NT2/D1 (cell line): ENCODE results near the gene PTGDS.

Experiments used
- DNase-seq: peaks from one replicate; pipeline ENCODE4 v3.0.0-alpha.2; 2011; ENCODE audit warnings: low read depth, low spot score
- H3K27me3 ChIP-seq: 2 replicates; pipeline ENCODE4 v1.6.0; 2011; ENCODE audit warnings: mild to moderate bottlenecking; ENCODE audit not compliant: insufficient read length, insufficient read depth
- H3K36me3 ChIP-seq: 2 replicates; pipeline ENCODE4 v1.6.1; 2011; ENCODE audit warnings: mild to moderate bottlenecking, low read length, mixed read lengths; ENCODE audit not compliant: insufficient read depth, insufficient read length
- H3K4me1 ChIP-seq: 2 replicates; pipeline ENCODE4 v1.5.1; 2011; ENCODE audit not compliant: insufficient read depth, insufficient read length
- H3K4me3 ChIP-seq: 2 replicates; pipeline ENCODE4 v1.5.1; 2011; ENCODE audit warnings: low read depth; ENCODE audit not compliant: insufficient read length
- H3K9ac ChIP-seq: 2 replicates; pipeline ENCODE4 v1.6.0; 2011; ENCODE audit warnings: low read depth; ENCODE audit not compliant: insufficient read length
- H3K9me3 ChIP-seq: 2 replicates; pipeline ENCODE4 v1.5.1; 2011; ENCODE audit warnings: mild to moderate bottlenecking, low read length; ENCODE audit not compliant: insufficient read depth
- SUZ12 ChIP-seq: IDR thresholded peaks from 2 replicates; pipeline ENCODE4 v1.6.1; 2011; ENCODE audit not compliant: insufficient read length, insufficient read depth; ENCODE audit errors: extremely low read depth
- YY1 ChIP-seq: IDR thresholded peaks from 2 replicates; pipeline ENCODE4 v1.6.1; 2011; ENCODE audit not compliant: insufficient read length, insufficient read depth
- ZNF274 ChIP-seq: IDR thresholded peaks from 2 replicates; pipeline ENCODE4 v1.6.1; 2011; ENCODE audit warnings: mild to moderate bottlenecking, low read depth, low read length

Gene PTGDS

DNA sequence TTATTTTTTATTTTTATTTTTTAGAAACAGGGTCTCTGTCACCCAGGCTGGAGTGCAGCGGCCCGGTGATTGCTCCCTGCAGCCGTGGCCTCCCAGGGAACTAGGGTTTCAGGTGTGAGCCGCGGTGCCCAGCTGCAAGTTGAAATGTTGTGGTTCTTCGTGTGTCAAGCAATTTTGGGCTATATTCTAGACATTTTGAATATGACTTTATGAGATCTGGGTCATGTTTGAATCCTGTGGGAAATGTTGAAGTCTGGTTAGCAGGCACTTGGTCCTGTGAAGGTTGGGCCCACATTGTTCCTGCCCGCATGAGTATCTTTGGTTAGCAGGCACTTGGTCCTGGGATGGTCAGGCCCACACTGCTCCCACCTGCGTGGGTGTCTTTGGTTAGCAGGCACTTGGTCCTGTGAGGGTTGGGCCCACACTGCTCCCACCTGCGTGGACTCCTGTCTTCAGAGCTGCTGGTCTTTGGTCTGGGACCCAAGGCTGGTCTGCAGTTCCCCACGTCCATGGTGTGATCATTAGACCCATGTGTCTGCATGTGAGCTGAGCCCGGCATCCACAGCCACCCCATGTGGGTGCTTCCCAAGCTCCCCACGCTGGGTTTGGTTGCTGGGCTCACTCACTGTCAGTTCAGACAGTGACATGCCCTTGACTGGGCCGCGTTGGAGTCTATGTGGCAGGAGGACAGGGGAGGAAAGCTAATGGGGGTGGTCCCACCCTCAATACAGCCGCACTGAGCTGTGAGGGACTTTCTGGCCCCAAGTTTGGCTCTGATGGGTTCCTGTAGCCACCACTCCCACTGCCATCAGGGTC, 39.9 kb upstream of the PTGDS start:
- H3K9ac ChIP-seq: peak overlapping the region; percentile 24
- H3K4me3 ChIP-seq: no peak overlapping the region
- H3K27me3 ChIP-seq: no peaks in the 10 kb centered on the region
- TF ChIP-seq SUZ12 (no peak), ZNF274 (no peak), YY1 (no peak)
- no peak for DNase-seq
- H3K9me3 ChIP-seq: no peaks in the 10 kb centered on the region
- peaks cover 64% of the 10 kb centered on the region for H3K36me3 ChIP-seq
- H3K4me1 ChIP-seq: peaks cover 14% of the 10 kb centered on the region

DNA sequence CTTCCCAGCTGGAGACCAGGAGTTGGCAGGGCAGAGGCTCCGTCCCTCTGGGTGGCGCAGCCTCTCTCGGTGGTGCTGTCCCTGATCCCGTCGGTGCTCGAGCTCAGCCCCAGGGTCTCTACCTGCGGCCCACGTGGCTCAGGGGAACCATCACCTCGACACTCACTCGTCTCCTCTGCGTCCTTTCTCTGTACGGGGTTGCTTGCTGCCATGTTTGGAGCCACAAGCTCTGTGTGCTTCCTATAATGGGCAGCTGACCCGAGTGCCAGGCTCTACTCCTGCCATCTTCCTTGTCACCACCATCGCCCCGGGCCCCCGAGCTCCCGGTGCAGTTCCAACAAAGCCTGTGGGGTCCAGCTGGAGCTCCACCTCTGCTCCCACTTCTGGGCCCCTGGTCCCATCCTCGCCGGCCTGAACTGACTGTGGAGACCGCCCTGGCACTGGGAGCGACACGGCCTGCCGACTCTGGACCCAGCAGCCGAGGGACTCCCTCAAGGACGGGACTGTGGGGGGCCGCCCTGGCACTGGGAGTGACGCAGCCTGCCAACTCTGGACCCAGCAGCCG, 37.8 kb upstream of the PTGDS start:
- H3K27me3 ChIP-seq: no peaks in the 10 kb centered on the region
- H3K9me3 ChIP-seq: no peaks in the 10 kb centered on the region
- H3K4me3 ChIP-seq: no peak overlapping the region
- TF ChIP-seq YY1 (no peak), ZNF274 (no peak)
- peaks cover 63% of the 10 kb centered on the region for H3K36me3 ChIP-seq
- H3K9ac ChIP-seq: no peak overlapping the region
- no peak for DNase-seq
- peaks cover 18% of the 10 kb centered on the region for H3K4me1 ChIP-seq

DNA sequence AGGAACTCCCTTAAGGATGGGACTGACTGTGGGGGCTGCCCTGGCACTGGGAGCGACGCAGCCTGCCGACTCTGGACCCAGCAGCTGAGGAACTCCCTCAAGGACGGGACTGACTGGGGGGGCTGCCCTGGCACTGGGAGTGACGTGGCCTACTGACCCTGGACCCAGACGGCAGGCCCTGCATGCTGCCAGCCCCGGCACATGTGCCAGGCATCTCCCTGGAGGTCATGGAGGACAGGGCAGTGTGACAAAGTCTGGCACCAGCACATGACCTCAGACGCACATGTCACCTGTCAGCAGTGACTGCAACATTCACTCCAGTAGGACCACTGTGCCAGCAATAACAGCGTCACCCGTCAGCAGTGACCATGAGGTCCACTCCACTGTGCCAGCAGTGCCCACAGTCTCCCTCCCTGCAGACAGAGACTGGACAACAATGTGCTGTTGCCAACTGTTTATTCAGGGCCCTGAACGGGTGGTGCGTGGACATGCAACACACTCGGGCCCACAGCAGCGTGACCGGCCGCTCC, 37.2 kb upstream of the PTGDS start:
- Histone ChIP-seq H3K36me3 (peaks cover 63% of the 10 kb centered on the region), H3K9me3 (no peaks in the 10 kb centered on the region), H3K27me3 (no peaks in the 10 kb centered on the region), H3K9ac (no peak overlapping the region), H3K4me3 (no peak overlapping the region), H3K4me1 (peaks cover 22% of the 10 kb centered on the region)
- TF ChIP-seq ZNF274: no peak
- no peak for TF ChIP-seq SUZ12
- no peak for TF ChIP-seq YY1
- no peak for DNase-seq

DNA sequence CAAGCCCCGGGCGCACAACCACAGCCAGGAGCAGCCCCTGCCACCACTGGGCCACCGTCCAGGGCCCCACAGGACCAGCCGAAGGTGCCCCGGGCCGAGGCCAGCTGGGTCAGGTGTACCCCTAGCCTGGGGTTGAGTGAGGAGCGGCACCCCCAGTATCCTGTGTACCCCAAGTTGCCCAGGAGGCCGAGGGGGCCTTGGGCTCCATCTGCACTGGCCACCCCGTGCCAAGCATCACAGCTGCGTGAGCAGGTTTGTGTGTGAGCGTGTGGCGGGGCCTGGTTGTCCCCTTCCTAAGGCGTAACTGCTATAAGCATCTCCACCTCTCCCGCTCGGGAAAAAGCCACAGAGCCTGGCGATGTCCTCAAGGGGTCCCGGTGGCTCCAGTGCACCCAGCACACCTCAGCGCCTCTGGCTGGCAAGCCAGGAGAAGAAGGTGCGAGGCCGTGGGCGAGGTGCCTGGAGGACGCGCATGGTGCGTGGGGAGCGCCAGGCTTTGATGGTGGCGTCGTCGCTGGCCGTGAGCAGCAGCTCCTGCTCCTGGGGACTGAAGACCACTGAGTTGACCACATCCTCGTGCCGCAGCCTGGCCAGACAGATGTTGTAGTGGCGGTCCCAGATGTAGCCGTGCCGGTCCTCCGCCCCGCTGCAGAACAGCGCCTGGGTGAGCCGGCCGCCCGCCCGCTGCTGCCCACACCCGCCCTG, 36.6 kb upstream of the PTGDS start:
- Histone ChIP-seq H3K27me3 (no peaks in the 10 kb centered on the region), H3K36me3 (peaks cover 63% of the 10 kb centered on the region), H3K9me3 (no peaks in the 10 kb centered on the region), H3K4me1 (peaks cover 27% of the 10 kb centered on the region), H3K4me3 (no peak overlapping the region), H3K9ac (no peak overlapping the region)
- TF ChIP-seq YY1 (no peak), SUZ12 (no peak), ZNF274 (no peak)
- DNase-seq: no peak

DNA sequence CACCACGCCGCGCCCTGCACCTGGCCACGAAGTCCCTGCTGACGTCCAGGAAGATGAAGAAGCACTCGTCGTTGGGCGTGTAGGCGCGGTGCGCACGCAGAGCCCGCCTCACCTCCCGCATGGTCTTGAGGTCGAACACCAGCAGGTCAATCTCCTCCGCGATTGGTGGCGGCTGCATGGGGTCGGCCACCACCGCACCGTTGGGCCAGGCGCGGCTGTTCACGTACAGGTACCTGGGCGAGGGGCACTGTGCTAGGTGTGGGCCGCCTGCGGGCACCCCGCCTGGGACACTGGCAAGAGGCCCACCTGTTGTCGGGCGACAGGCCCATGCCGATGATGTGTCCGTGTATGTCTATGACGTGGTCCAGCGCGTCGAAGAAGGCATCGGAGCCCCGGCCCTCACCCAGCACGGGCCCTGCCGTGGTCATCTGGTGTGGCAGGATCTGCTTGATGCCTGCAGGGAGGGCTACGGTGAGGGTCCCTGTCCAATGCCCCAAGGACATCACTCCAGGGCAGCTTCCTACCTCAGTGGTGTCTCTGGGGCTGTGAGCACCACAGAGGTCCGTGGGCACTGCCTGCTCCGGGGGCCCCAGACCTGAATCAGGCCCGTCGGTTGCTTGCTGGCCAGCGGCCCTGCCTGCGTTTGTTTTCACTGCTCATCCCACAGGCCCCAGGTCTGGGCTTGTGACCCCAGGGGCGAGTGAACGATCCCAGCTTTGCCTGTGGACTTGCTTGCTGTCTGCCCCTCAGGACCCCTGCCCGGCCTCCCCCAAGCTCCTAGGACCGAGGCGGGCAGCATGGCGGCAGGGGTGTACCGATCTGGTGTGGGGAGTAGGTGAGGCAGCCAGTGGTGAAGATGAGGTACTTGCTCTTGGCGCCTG, 35.8 kb upstream of the PTGDS start:
- no peaks in the 10 kb centered on the region for H3K9me3 ChIP-seq
- H3K4me3 ChIP-seq: no peak overlapping the region
- DNase-seq: no peak
- no peak for TF ChIP-seq YY1
- TF ChIP-seq ZNF274: no peak
- TF ChIP-seq SUZ12: no peak
- peaks cover 30% of the 10 kb centered on the region for H3K4me1 ChIP-seq
- H3K36me3 ChIP-seq: peaks cover 61% of the 10 kb centered on the region
- H3K27me3 ChIP-seq: no peaks in the 10 kb centered on the region
- H3K9ac ChIP-seq: no peak overlapping the region

DNA sequence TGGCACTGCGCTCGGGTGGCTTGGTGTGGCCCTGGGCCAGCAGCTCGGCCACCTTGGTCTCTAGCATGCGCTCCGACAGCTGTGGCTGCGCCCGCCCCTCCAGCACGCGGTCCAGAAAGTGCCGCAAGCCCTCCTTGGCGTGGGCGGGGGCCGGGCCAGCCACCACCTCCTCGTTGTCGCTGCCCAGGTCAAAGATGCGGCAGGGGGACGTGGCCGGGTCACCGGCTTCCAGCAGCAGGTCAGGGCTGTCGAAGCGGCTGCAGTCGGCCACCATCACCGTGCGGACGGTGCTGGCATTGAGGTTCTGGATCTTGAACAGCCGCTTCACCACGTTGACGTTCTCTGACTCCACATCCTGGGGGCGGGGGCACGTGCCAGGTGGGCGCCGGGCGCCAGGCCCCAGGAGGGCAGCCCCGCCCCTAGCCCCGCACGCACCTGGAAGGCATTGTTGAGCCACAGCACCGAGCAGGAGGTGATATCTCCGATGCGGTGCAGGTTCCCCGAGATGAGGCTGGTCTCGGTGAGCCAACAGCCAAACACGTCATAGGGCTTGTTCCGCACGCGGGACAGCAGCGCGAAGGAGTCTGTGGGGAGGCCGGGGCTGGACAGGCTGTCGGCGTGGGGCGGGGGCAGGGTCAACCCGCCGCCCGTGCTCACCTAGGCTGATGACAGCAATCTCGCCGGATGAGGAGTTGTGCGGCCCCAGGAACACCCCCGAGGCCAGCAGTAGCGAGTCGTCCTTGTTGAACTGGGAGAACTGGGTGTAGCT, 35.0 kb upstream of the PTGDS start:
- Histone ChIP-seq H3K4me1 (peaks cover 33% of the 10 kb centered on the region), H3K27me3 (no peaks in the 10 kb centered on the region), H3K9me3 (no peaks in the 10 kb centered on the region), H3K9ac (no peak overlapping the region), H3K4me3 (no peak overlapping the region), H3K36me3 (peaks cover 55% of the 10 kb centered on the region)
- no peak for DNase-seq
- TF ChIP-seq ZNF274 (no peak), YY1 (no peak), SUZ12 (no peak)
